ENCODE data around the gene FOXP1. TPM values are rescaled to one million over a fixed set of nuclear protein-coding genes. Genes with fewer than 3 reads are reported as not detected.
"Not testable (repeated sequence)": the region's sequence is repeated elsewhere in the genome, so short reads cannot be mapped to it uniquely, and the experiment has no call there.

Gene FOXP1
- total RNA-seq, 1 donor: 455 TPM

GRCh38 chr3:71341721-71342120 lies 241.8 kb downstream of the FOXP1 start:
- no peaks in the 10 kb centered on the region for H3K9me3 ChIP-seq (ENCODE audit: low read depth, low read length)
- no peak overlapping the region for H3K4me3 ChIP-seq (ENCODE audit: low read length)
- peaks cover 5% of the 10 kb centered on the region for H3K4me1 ChIP-seq (ENCODE audit: insufficient read depth, low read length)
- H3K27me3 ChIP-seq (ENCODE audit: insufficient read depth, low read length): no peaks in the 10 kb centered on the region

- H3K4me1 ChIP-seq (ENCODE audit: insufficient read depth, low read length): no peaks in the 10 kb centered on the region
- no peak overlapping the region for H3K4me3 ChIP-seq (ENCODE audit: low read length)
- no peaks in the 10 kb centered on the region for H3K9me3 ChIP-seq (ENCODE audit: low read depth, low read length)
- no peaks in the 10 kb centered on the region for H3K27me3 ChIP-seq (ENCODE audit: insufficient read depth, low read length)
Measured at GRCh38 chr3:71339049-71339448, 244.5 kb downstream of the FOXP1 start.

- no peaks in the 10 kb centered on the region for H3K4me1 ChIP-seq (ENCODE audit: insufficient read depth, low read length)
- H3K4me3 ChIP-seq (ENCODE audit: low read length): no peak overlapping the region
- H3K9me3 ChIP-seq (ENCODE audit: low read depth, low read length): no peaks in the 10 kb centered on the region
- H3K27me3 ChIP-seq (ENCODE audit: insufficient read depth, low read length): no peaks in the 10 kb centered on the region
Measured at GRCh38 chr3:71332813-71333212, 250.7 kb downstream of the FOXP1 start.

- no peaks in the 10 kb centered on the region for H3K9me3 ChIP-seq (ENCODE audit: low read depth, low read length)
- no peaks in the 10 kb centered on the region for H3K4me1 ChIP-seq (ENCODE audit: insufficient read depth, low read length)
- H3K4me3 ChIP-seq (ENCODE audit: low read length): no peak overlapping the region
- H3K27me3 ChIP-seq (ENCODE audit: insufficient read depth, low read length): no peaks in the 10 kb centered on the region
Measured at GRCh38 chr3:71330909-71331308, 252.6 kb downstream of the FOXP1 start.

GRCh38 chr3:71330505-71330904 lies 253.0 kb downstream of the FOXP1 start:
- no peaks in the 10 kb centered on the region for H3K27me3 ChIP-seq (ENCODE audit: insufficient read depth, low read length)
- H3K4me1 ChIP-seq (ENCODE audit: insufficient read depth, low read length): no peaks in the 10 kb centered on the region
- no peak overlapping the region for H3K4me3 ChIP-seq (ENCODE audit: low read length)
- H3K9me3 ChIP-seq (ENCODE audit: low read depth, low read length): no peaks in the 10 kb centered on the region

- Histone ChIP-seq H3K4me3 (ENCODE audit: low read length) (no peak overlapping the region), H3K4me1 (ENCODE audit: insufficient read depth, low read length) (no peaks in the 10 kb centered on the region), H3K9me3 (ENCODE audit: low read depth, low read length) (no peaks in the 10 kb centered on the region), H3K27me3 (ENCODE audit: insufficient read depth, low read length) (no peaks in the 10 kb centered on the region)
Measured at GRCh38 chr3:71329817-71330216, 253.7 kb downstream of the FOXP1 start.

- Histone ChIP-seq H3K9me3 (ENCODE audit: low read depth, low read length) (no peaks in the 10 kb centered on the region), H3K27me3 (ENCODE audit: insufficient read depth, low read length) (no peaks in the 10 kb centered on the region), H3K4me3 (ENCODE audit: low read length) (no peak overlapping the region), H3K4me1 (ENCODE audit: insufficient read depth, low read length) (no peaks in the 10 kb centered on the region)
Measured at GRCh38 chr3:71328926-71329325, 254.6 kb downstream of the FOXP1 start.

- H3K4me3 ChIP-seq (ENCODE audit: low read length): no peak overlapping the region
- H3K27me3 ChIP-seq (ENCODE audit: insufficient read depth, low read length): no peaks in the 10 kb centered on the region
- no peaks in the 10 kb centered on the region for H3K4me1 ChIP-seq (ENCODE audit: insufficient read depth, low read length)
- no peaks in the 10 kb centered on the region for H3K9me3 ChIP-seq (ENCODE audit: low read depth, low read length)
Measured at GRCh38 chr3:71327936-71328335, 255.6 kb downstream of the FOXP1 start.

GRCh38 chr3:71325715-71326114 lies 257.8 kb downstream of the FOXP1 start:
- Histone ChIP-seq H3K4me3 (ENCODE audit: low read length) (no peak overlapping the region), H3K27me3 (ENCODE audit: insufficient read depth, low read length) (no peaks in the 10 kb centered on the region), H3K4me1 (ENCODE audit: insufficient read depth, low read length) (peaks cover 5% of the 10 kb centered on the region), H3K9me3 (ENCODE audit: low read depth, low read length) (no peaks in the 10 kb centered on the region)

GRCh38 chr3:71324224-71324623 lies 259.3 kb downstream of the FOXP1 start:
- not testable (repeated sequence) for H3K9me3 ChIP-seq (ENCODE audit: low read depth, low read length); H3K27me3 ChIP-seq (ENCODE audit: insufficient read depth, low read length); H3K4me1 ChIP-seq (ENCODE audit: insufficient read depth, low read length); H3K4me3 ChIP-seq (ENCODE audit: low read length)

- peaks cover 8% of the 10 kb centered on the region for H3K4me1 ChIP-seq (ENCODE audit: insufficient read depth, low read length)
- H3K9me3 ChIP-seq (ENCODE audit: low read depth, low read length): no peaks in the 10 kb centered on the region
- H3K4me3 ChIP-seq (ENCODE audit: low read length): no peak overlapping the region
- no peaks in the 10 kb centered on the region for H3K27me3 ChIP-seq (ENCODE audit: insufficient read depth, low read length)
Measured at GRCh38 chr3:71323558-71323957, 260.0 kb downstream of the FOXP1 start.

- Histone ChIP-seq H3K4me1 (ENCODE audit: insufficient read depth, low read length) (peaks cover 13% of the 10 kb centered on the region), H3K27me3 (ENCODE audit: insufficient read depth, low read length) (no peaks in the 10 kb centered on the region), H3K9me3 (ENCODE audit: low read depth, low read length) (no peaks in the 10 kb centered on the region), H3K4me3 (ENCODE audit: low read length) (no peak overlapping the region)
Measured at GRCh38 chr3:71322154-71322553, 261.4 kb downstream of the FOXP1 start.

- Histone ChIP-seq H3K4me1 (ENCODE audit: insufficient read depth, low read length) (peaks cover 27% of the 10 kb centered on the region), H3K4me3 (ENCODE audit: low read length) (no peak overlapping the region), H3K9me3 (ENCODE audit: low read depth, low read length) (no peaks in the 10 kb centered on the region), H3K27me3 (ENCODE audit: insufficient read depth, low read length) (no peaks in the 10 kb centered on the region)
Measured at GRCh38 chr3:71319771-71320170, 263.8 kb downstream of the FOXP1 start.

- H3K27me3 ChIP-seq (ENCODE audit: insufficient read depth, low read length): no peaks in the 10 kb centered on the region
- H3K4me1 ChIP-seq (ENCODE audit: insufficient read depth, low read length): peaks cover 27% of the 10 kb centered on the region
- no peak overlapping the region for H3K4me3 ChIP-seq (ENCODE audit: low read length)
- no peaks in the 10 kb centered on the region for H3K9me3 ChIP-seq (ENCODE audit: low read depth, low read length)
Measured at GRCh38 chr3:71318458-71318827, 265.1 kb downstream of the FOXP1 start.

- no peaks in the 10 kb centered on the region for H3K9me3 ChIP-seq (ENCODE audit: low read depth, low read length)
- H3K4me3 ChIP-seq (ENCODE audit: low read length): no peak overlapping the region
- H3K4me1 ChIP-seq (ENCODE audit: insufficient read depth, low read length): peaks cover 27% of the 10 kb centered on the region
- no peaks in the 10 kb centered on the region for H3K27me3 ChIP-seq (ENCODE audit: insufficient read depth, low read length)
Measured at GRCh38 chr3:71317749-71318457, 265.6 kb downstream of the FOXP1 start.

GRCh38 chr3:71317140-71317539 lies 266.4 kb downstream of the FOXP1 start:
- peaks cover 26% of the 10 kb centered on the region for H3K4me1 ChIP-seq (ENCODE audit: insufficient read depth, low read length)
- H3K4me3 ChIP-seq (ENCODE audit: low read length): no peak overlapping the region
- H3K27me3 ChIP-seq (ENCODE audit: insufficient read depth, low read length): no peaks in the 10 kb centered on the region
- no peaks in the 10 kb centered on the region for H3K9me3 ChIP-seq (ENCODE audit: low read depth, low read length)

All from mononuclear cell (primary cell).